Thyroid gland (tissue), 4 donors: ENCODE results near the gene SLC38A1.

Experiments
- CTCF ChIP-seq, 6 experiments: fragments of 200-600 bp in 3 of 6; fragments of 450-650 bp in 3 of 6; sonication (generic) in 3 of 6; IDR thresholded peaks; one replicate each; pipeline ENCODE4 v1.5.1; 2016 to 2019; ENCODE audit warnings: antibody characterized with exemption in 6 of 6, mild to moderate bottlenecking in 2 of 6, inconsistent platforms in 1 of 6, moderate library complexity in 1 of 6
- POLR2A ChIP-seq, 2 donors: fragments of 450-650 bp; IDR thresholded peaks; one replicate each; pipeline ENCODE4 v1.6.1; 2017; ENCODE audit warnings: antibody characterized with exemption in 2 of 2, mild to moderate bottlenecking in 2 of 2, moderate library complexity in 1 of 2

GRCh38 chr12:46318037-46318436 lies 49.2 kb upstream of the SLC38A1 start:
- no peak for TF ChIP-seq CTCF (IDR thresholded peaks at IDR 0.05)
- TF ChIP-seq POLR2A (IDR thresholded peaks at IDR 0.05): no peak
